Skeletal muscle cell (primary cell): ENCODE results near the gene CDK14.
"Not testable (repeated sequence)": the region's sequence is repeated elsewhere in the genome, so short reads cannot be mapped to it uniquely, and the experiment has no call there.

Source experiments
- DNase-seq: peaks from one replicate; pipeline ENCODE4 v3.0.0-alpha.2; 2010; ENCODE audit warnings: low read depth
- H3K4me3 ChIP-seq: 2 replicates; pipeline ENCODE4 v1.5.1; 2011; ENCODE audit warnings: low read depth, mild to moderate bottlenecking, control low read depth, low read length, moderate library complexity

Gene CDK14

GRCh38 chr7:91135703-91136430 lies 539.7 kb downstream of the CDK14 start:
- H3K4me3 ChIP-seq: no peak overlapping the region
- no peak for DNase-seq

GRCh38 chr7:91137153-91137787 lies 541.1 kb downstream of the CDK14 start:
- H3K4me3 ChIP-seq: no peak overlapping the region
- DNase-seq: no peak

GRCh38 chr7:91137788-91138368 lies 541.8 kb downstream of the CDK14 start:
- no peak overlapping the region for H3K4me3 ChIP-seq
- no peak for DNase-seq

DNA sequence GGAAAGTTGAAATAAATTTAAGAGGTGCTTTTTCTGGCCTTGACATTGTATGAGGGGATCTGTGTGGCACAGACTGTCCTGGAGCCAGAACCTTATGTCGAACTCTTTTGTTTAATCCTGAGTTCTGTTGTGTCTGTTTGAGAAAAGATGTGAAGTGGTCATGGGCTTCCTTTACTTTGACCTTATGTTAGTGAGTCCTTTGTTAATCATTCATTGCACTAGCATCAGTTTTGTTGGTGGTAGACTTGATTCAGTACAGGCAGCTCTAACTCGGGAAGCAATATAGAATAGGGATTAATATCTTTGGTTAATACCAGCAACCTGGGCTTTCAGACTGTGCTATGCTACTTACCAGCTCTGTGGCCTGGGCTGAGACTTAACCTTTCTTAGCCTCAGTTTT lies 544.2 kb downstream of the CDK14 start:
- H3K4me3 ChIP-seq: no peak overlapping the region
- no peak for DNase-seq

- DNase-seq: no peak
- H3K4me3 ChIP-seq: no peak overlapping the region
Measured at GRCh38 chr7:91140982-91141381, 544.9 kb downstream of the CDK14 start.

DNA sequence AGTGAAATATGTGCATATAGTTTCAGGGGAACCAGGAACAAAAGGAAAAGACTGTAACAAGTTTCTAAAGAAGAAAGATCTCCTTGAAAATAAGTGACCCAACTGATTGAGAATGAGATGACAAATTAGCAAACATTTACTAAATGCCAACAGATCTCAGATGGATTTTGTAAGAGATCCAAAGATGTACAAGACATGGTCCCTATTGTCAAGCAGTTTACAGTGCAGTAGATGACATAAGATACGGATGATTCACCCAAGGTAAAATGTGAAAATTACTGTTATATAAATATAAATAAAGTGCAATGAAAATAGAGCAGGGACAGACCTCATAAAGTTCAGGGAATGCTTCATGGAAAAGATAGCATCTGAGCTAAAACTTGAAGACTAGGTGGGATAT lies 546.6 kb downstream of the CDK14 start:
- H3K4me3 ChIP-seq: no peak overlapping the region
- no peak for DNase-seq

DNA sequence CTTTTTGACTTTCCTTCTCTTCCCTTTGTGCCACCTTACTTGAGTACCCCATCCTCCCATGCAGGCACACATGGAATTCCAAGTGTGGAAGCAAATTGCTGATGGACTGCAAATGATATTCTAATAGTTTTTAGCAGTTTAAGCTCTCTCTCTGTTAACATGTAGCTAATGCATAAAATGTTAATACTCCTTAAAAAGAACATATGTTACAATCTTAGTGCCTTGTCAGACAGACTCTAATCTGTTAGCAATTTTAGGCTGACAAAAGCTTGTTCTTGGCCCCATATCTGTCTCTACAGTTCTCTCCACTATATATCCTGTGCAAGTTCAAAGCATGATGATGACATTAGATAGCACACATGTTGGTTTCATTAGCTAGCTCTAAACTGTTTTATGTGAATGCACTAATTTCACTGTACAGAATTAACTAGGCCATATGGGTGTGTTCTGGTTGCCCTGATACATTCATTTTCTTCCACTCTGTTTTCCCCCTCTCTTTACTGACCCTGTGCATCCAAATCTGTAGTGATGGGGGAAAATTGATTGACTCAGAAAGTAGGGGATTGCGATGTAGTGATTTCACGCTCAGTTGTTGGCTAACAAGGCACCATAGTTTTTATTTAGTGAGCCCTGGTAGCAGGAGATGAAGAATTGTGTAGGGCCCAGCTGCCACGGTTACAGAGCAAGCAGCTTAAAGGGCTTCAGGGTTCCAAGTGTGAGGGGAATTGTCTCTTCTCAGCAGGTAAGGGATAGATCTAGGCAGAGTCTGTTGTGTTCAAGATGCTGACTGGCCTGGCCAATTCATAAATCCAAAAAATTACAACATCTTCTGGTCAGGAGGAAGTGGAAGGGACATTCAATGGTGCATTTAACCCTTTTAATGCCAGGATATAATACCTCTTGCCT lies 553.5 kb downstream of the CDK14 start:
- DNase-seq: no peak
- H3K4me3 ChIP-seq: no peak overlapping the region

DNA sequence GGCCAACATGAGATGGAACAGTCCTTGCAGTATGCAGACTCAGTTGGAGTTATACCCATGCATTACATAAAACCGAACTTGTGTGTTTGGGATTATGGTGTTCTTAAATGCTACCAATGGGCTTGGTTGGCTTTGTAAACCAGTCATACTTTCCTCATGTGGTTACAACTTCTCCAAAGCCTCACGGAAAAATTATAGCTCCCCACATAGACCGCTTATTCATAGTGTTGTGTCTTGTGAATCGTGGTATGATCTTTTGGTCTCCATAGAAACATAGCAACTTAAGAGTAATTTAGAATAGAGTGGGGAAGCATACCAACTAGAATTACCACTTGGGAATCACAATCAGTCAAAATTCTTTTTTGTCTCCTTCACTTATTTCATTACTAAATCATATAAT lies 555.8 kb downstream of the CDK14 start:
- no peak overlapping the region for H3K4me3 ChIP-seq
- DNase-seq: no peak

DNA sequence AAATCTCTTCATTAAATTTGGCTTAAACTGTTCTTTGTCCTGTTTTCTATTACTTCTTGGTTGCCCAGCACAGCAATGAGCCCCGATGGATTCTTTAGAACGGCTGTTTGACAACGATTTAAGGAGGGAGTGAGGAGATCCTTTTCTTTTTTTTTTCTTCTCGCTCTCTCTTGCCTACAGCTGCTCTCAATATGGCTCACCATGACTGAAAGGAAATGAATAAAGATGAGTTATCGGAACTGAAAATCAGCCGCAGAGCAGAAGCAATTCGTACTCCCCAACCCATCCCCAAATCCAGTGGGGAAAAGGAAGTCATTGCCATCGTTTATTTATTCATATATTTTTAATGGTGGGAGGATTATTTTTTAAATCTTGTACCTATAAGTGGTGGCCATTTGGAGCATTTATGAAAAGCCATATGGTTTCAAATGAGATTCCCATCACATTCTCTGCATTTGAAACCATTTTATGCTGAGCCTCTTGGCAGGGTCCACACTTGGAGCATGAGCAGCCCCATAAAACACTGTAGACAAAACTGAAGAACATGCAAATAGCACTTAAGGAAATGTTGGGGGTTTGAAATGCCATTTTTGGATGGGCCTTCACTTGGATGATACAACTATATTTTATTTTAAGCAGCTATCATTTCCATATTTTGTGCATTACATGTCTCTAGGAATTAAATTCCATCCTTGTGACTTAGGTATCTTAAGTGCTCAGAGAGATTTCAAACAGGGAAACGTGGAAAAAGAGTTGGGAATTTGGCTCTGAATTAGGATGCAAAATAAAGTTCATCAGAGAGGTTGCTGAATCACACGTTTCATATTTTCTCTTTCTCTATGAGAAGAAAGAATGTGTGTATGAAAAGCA lies 560.4 kb downstream of the CDK14 start:
- DNase-seq: no peak

DNA sequence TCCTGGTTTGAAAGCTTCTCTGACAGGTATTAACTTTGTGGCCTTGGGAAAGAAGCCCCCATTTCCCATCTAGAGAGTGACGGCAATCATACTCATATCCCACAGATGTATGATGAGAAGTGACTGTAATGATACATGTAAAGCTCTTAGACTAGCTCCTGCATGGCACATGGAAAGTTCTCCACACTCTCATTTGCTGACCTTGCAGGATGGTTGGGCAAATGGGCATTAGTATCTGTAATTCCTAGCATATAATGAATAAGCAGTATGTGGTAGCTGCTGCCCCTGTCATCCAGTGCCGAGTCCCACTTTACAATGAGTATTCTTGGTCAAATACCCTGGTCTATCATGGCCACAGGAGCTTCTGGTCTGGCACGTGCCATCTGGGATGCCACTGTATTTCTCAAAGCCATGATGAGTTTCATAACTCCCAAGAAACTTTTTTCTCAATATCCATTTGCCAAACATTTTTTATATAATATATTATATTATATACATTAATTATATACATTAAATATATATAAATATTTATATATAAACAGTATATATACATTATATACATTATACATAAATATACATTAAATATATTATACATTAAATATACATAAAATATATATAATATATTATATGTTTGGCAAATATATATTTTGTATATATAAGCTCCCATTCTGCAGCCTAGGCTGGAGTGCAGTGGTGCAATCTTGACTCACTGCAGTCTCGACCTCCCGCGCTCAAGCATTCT lies 561.6 kb downstream of the CDK14 start:
- DNase-seq: no peak
- H3K4me3 ChIP-seq: no peak overlapping the region

More for the DNA sequence above, 560.4 kb downstream of the CDK14 start:
- H3K4me3 ChIP-seq: no peak overlapping the region

DNA sequence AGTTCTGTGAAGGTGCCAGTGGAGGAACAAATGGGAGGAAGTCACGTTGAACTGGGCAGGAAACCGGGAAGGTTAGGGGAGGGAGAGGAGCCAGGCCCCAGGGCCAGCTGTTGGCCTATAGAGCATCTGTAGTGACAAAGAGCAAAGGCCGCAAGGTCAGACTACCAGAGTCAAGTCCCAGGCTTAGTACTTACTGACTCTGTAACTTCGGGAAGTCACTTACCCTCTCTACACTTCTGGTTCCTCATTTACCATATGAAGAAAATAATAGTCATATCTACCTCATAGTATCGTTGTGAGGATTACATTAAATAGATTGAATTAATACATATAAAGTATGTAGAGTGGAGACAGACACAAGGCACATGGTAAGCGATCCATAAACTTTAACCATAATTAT lies 566.3 kb downstream of the CDK14 start:
- DNase-seq: no peak
- H3K4me3 ChIP-seq: no peak overlapping the region

- DNase-seq: no peak
- no peak overlapping the region for H3K4me3 ChIP-seq
Measured at GRCh38 chr7:91164506-91164905, 568.4 kb downstream of the CDK14 start.

DNA sequence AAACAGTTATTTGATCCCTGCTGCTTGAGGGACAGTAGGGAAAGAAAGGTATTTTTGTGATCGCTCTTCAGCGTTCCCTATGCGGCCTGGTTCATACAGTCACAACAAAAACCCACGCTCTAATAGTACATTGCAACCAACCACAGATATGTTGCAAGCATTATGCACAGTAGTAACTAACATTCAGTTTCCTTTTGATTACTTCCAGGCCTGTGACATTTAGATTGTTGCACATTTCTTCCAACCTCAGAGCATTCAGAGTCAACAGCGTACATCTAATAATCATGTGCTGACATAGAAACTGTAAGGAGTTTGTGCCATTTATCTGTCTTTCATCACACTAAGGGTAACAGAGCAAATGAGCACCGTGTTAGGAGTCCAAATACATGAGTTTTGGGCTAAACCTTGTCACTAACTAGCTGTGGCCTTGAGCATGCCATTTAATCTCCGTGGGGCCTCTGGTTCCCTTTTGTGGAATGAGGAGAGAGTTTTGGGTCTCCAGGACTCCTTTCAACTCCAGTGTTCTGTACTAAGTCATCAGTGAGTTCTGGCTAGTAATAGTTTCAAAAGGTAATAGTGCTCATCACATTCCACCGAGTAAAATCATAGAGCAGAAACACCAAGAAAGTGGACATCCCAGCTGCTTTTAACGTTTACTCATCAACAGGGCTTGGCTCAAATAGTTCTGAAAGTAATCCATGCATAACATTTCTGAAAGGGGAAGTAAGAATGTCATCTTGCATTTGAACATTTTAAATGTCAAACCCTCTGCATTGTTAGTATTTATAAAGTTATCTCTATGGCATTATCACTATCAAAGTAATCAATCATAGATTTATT lies 569.1 kb downstream of the CDK14 start:
- DNase-seq: peak; percentile 74
- H3K4me3 ChIP-seq: no peak overlapping the region

DNA sequence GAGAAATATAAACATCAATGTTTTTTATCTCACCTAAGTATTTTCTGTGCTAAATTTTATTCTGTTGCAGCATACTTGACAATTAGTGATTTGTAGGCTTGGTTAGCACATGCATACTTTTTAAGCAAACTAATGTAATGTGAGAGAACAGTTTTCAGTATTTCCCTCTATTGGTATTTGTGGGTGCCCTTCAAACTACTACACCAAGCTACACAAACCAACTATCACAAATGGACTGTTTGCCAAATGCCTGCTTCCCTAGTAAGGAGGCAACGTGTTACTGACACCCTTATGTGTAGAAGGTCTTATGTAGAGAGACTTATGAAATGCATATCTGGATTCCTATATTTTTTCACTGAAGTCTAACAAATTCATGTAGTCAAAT lies 569.7 kb downstream of the CDK14 start:
- DNase-seq: no peak
- H3K4me3 ChIP-seq: no peak overlapping the region

- no peak overlapping the region for H3K4me3 ChIP-seq
- no peak for DNase-seq
Measured at GRCh38 chr7:91168871-91169829, 573.0 kb downstream of the CDK14 start.

GRCh38 chr7:91169830-91170191 lies 573.7 kb downstream of the CDK14 start:
- H3K4me3 ChIP-seq: no peak overlapping the region
- no peak for DNase-seq

DNA sequence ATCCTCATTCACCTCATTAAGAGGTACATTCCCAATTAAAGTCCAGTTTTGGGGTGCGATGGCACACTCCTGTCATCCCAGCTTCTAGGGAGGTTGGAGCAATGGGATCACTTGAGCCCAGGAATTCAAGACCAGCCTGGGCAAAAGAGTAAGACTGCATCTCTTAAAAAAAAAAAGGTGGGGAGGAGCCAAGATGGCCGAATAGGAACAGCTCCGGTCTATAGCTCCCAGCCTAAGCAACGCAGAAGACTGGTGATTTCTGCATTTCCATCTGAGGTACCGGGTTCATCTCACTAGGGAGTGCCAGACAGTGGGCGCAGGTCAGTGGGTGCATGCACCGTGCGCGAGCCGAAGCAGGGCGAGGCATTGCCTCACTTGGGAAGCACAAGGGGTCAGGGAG lies 577.1 kb downstream of the CDK14 start:
- DNase-seq, H3K4me3 ChIP-seq: not testable (repeated sequence)
